H1 (cell line): Measurements from ENCODE around the gene FTCDNL1. TPM values are rescaled to one million over a fixed set of nuclear protein-coding genes. Genes with fewer than 3 reads are reported as not detected.

Experiments
- CTCF ChIA-PET: fragments of 300-600 bp; sonication (Branson Sonifier 250); formaldehyde crosslinking; loops from one replicate; lab custom pipeline; 2021; ENCODE audit not compliant: partially characterized antibody; lab: Charles Lee
- POLR2A ChIA-PET: fragments of 300-600 bp; sonication (Branson Sonifier 250); formaldehyde crosslinking; loops from one replicate; lab custom pipeline; 2021; ENCODE audit warnings: inconsistent platforms; ENCODE audit not compliant: partially characterized antibody; lab: Charles Lee
- DNase-seq, 2 experiments: peaks; one replicate each; pipeline versions ENCODE4 v3.0.0 to v3.0.0-alpha.2; 2010 to 2022; ENCODE audit warnings: low spot score in 2 of 2, low read depth in 1 of 2, mixed read lengths in 1 of 2
- FAIRE-seq: peaks from 2 replicates; lab custom pipeline; 2011; peaks lifted over from hg19 to GRCh38; lab: Jason Lieb, UNC
- H2AFZ ChIP-seq: 2 replicates; pipeline ENCODE4 v1.8.1; 2012; ENCODE audit warnings: low read length, inconsistent platforms
- H2AK5ac ChIP-seq: 2 replicates; pipeline ENCODE4 v1.6.1; 2013; ENCODE audit warnings: low read depth, low read length
- H2BK120ac ChIP-seq: replicated peaks from 2 replicates; pipeline ENCODE3; 2013; ENCODE audit warnings: low read depth, low read length, inconsistent platforms
- H2BK12ac ChIP-seq: 2 replicates; pipeline ENCODE4 v1.6.1; 2013; ENCODE audit warnings: low read depth, low read length
- H2BK15ac ChIP-seq: 2 replicates; pipeline ENCODE4 v1.6.1; 2013; ENCODE audit warnings: low read length
- H2BK20ac ChIP-seq: 2 replicates; pipeline ENCODE4 v1.6.1; 2013; ENCODE audit warnings: low read length
- H2BK5ac ChIP-seq: 2 replicates; pipeline ENCODE4 v1.6.1; 2013; ENCODE audit warnings: low read depth, low read length
- H3K14ac ChIP-seq: 2 replicates; pipeline ENCODE4 v1.6.1; 2013; ENCODE audit warnings: inconsistent platforms; ENCODE audit not compliant: insufficient read length
- H3K18ac ChIP-seq: 2 replicates; pipeline ENCODE4 v1.6.1; 2013; ENCODE audit warnings: low read length; ENCODE audit errors: extremely low read depth
- H3K23ac ChIP-seq: 2 replicates; pipeline ENCODE4 v1.6.1; 2013; ENCODE audit warnings: inconsistent platforms; ENCODE audit not compliant: insufficient read length
- H3K23me2 ChIP-seq: 2 replicates; pipeline ENCODE4 v1.6.1; 2013; ENCODE audit warnings: low read depth, low read length
- H3K27ac ChIP-seq: 2 replicates; pipeline ENCODE4 v1.6.1; 2011; ENCODE audit warnings: low read depth, low read length, inconsistent platforms
- H3K27me3 ChIP-seq, 4 experiments: replicated peaks in 1 of 4; 1 replicate in 1 of 4; 2 replicates in 3 of 4; pipeline versions ENCODE4 v1.6.1 to v1.8.1; 2011 to 2013; ENCODE audit warnings: low read length in 3 of 4, mild to moderate bottlenecking in 3 of 4, inconsistent platforms in 2 of 4, mixed read lengths in 2 of 4, moderate library complexity in 1 of 4; ENCODE audit not compliant: control insufficient read depth in 3 of 4, insufficient read depth in 3 of 4; ENCODE audit errors: extremely low read depth in 1 of 4
- H3K36me3 ChIP-seq, 4 experiments: 2 replicates each; pipeline versions ENCODE4 v1.6.1 to v1.8.1; 2011 to 2013; ENCODE audit warnings: mild to moderate bottlenecking in 4 of 4, low read length in 3 of 4, moderate library complexity in 2 of 4, control low read depth in 1 of 4, inconsistent platforms in 1 of 4; ENCODE audit not compliant: insufficient read depth in 4 of 4, control insufficient read depth in 2 of 4
- H3K4ac ChIP-seq: replicated peaks from 2 replicates; pipeline ENCODE3; 2013; ENCODE audit warnings: low read length, low read depth, mixed read lengths, inconsistent platforms; ENCODE audit not compliant: insufficient read length
- H3K4me1 ChIP-seq, 4 experiments: replicated peaks in 1 of 4; 1 replicate in 1 of 4; 2 replicates in 3 of 4; pipeline versions ENCODE4 v1.6.1 to v1.8.1; 2011 to 2013; ENCODE audit warnings: low read length in 3 of 4, inconsistent platforms in 2 of 4, mixed read lengths in 1 of 4; ENCODE audit not compliant: insufficient read depth in 4 of 4, control insufficient read depth in 3 of 4
- H3K4me2 ChIP-seq, 2 experiments: 2 replicates each; pipeline versions ENCODE4 v1.6.1 to v1.8.1; 2011 to 2013; ENCODE audit warnings: low read depth in 2 of 2, low read length in 2 of 2, control low read depth in 1 of 2, inconsistent platforms in 1 of 2, mild to moderate bottlenecking in 1 of 2; ENCODE audit not compliant: insufficient read depth in 1 of 2
- H3K4me3 ChIP-seq, 4 experiments: fragments of 200-600, 300-600 bp in 1 of 4; sonication (generic), shearing (Covaris generic), sonication (Bioruptor Twin) in 1 of 4; 2 replicates each; pipeline versions ENCODE4 v1.5.1 to v1.8.1; 2011 to 2016; ENCODE audit warnings: low read length in 4 of 4, low read depth in 3 of 4, control low read depth in 2 of 4, inconsistent platforms in 2 of 4, mild to moderate bottlenecking in 2 of 4, mixed read lengths in 1 of 4, moderate library complexity in 1 of 4; ENCODE audit not compliant: insufficient read depth in 2 of 4; ENCODE audit errors: extremely low read depth in 1 of 4
- H3K56ac ChIP-seq: replicated peaks from 2 replicates; pipeline ENCODE3; 2013; ENCODE audit warnings: low read depth, mild to moderate bottlenecking, mixed read lengths, low read length, inconsistent platforms; ENCODE audit not compliant: insufficient read length
- H3K79me1 ChIP-seq: 2 replicates; pipeline ENCODE4 v1.6.1; 2013; ENCODE audit warnings: low read depth, low read length, control low read depth
- H3K79me2 ChIP-seq, 2 experiments: 2 replicates each; pipeline versions ENCODE4 v1.6.1 to v1.8.1; 2012 to 2013; ENCODE audit warnings: low read length in 2 of 2, mild to moderate bottlenecking in 2 of 2, inconsistent platforms in 1 of 2; ENCODE audit not compliant: insufficient read depth in 2 of 2, control insufficient read depth in 1 of 2
- H3K9ac ChIP-seq, 4 experiments: replicated peaks in 1 of 4; 1 replicate in 1 of 4; 2 replicates in 3 of 4; pipeline versions ENCODE4 v1.6.1 to v1.8.1; 2011 to 2013; ENCODE audit warnings: low read depth in 3 of 4, low read length in 3 of 4, control low read depth in 2 of 4, mild to moderate bottlenecking in 2 of 4, moderate library complexity in 2 of 4, inconsistent platforms in 1 of 4; ENCODE audit errors: extremely low read depth in 1 of 4
- H3K9me3 ChIP-seq, 2 experiments: 2 replicates each; pipeline versions ENCODE4 v1.6.1 to v1.8.1; 2012 to 2013; ENCODE audit warnings: mild to moderate bottlenecking in 2 of 2, moderate library complexity in 2 of 2, control low read depth in 1 of 2, inconsistent platforms in 1 of 2, low read depth in 1 of 2, low read length in 1 of 2, mixed read lengths in 1 of 2; ENCODE audit not compliant: insufficient read depth in 2 of 2
- H4K20me1 ChIP-seq, 2 experiments: replicated peaks in 1 of 2; 2 replicates each; pipeline versions ENCODE3 to v1.8.1; 2011 to 2013; ENCODE audit warnings: inconsistent platforms in 2 of 2, low read length in 2 of 2, mild to moderate bottlenecking in 1 of 2; ENCODE audit not compliant: insufficient read depth in 2 of 2, control insufficient read depth in 1 of 2
- H4K5ac ChIP-seq: 2 replicates; pipeline ENCODE4 v1.6.1; 2013; ENCODE audit warnings: low read length, low read depth, mixed read lengths, inconsistent platforms; ENCODE audit not compliant: insufficient read length
- H4K8ac ChIP-seq: 2 replicates; pipeline ENCODE4 v1.8.0; 2013; ENCODE audit warnings: mild to moderate bottlenecking, moderate library complexity, low read length, inconsistent platforms; ENCODE audit not compliant: insufficient read depth; ENCODE audit errors: extremely low read depth
- H4K91ac ChIP-seq: replicated peaks from 2 replicates; pipeline ENCODE3; 2013; ENCODE audit warnings: low read length, mixed read lengths, inconsistent platforms; ENCODE audit not compliant: insufficient read length
- EZH2 ChIP-seq: fragments of 200-600 bp; sonication (generic); IDR thresholded peaks from 2 replicates; pipeline ENCODE4 v1.7.1; 2012; ENCODE audit warnings: low read depth, mild to moderate bottlenecking, moderate library complexity, low read length, inconsistent platforms; ENCODE audit not compliant: severe bottlenecking
- FOSL1 ChIP-seq: IDR thresholded peaks from 2 replicates; pipeline ENCODE4 v1.6.1; 2011; ENCODE audit warnings: mild to moderate bottlenecking, low read depth, low read length, moderate library complexity; ENCODE audit not compliant: insufficient read depth
- JUND ChIP-seq: IDR thresholded peaks from 2 replicates; pipeline ENCODE4 v1.6.1; 2011; ENCODE audit warnings: mild to moderate bottlenecking, improper control_type of control experiment, low read length
- KDM1A ChIP-seq: fragments of 200-600, 300-600 bp; sonication (generic); IDR thresholded peaks from 2 replicates; pipeline ENCODE4 v1.7.1; 2016; ENCODE audit warnings: mild to moderate bottlenecking, low read length, borderline replicate concordance
- MAFK ChIP-seq: IDR thresholded peaks from 2 replicates; pipeline ENCODE4 v1.6.1; 2012; ENCODE audit warnings: low read depth, mild to moderate bottlenecking, improper control_type of control experiment, low read length
- RBBP5 ChIP-seq: IDR thresholded peaks from 2 replicates; pipeline ENCODE4 v1.7.1; 2012; ENCODE audit warnings: low read depth, mild to moderate bottlenecking, inconsistent platforms, low read length, moderate library complexity, borderline replicate concordance
- TCF12 ChIP-seq: IDR thresholded peaks from 2 replicates; pipeline ENCODE4 v1.6.1; 2011; ENCODE audit warnings: low read depth, mild to moderate bottlenecking, low read length
- TEAD4 ChIP-seq: IDR thresholded peaks from 2 replicates; pipeline ENCODE4 v1.6.1; 2012; ENCODE audit warnings: low read depth, low read length, inconsistent platforms, mixed read lengths
- WGBS, 2 experiments: shearing (Covaris generic) in 1 of 2; methylation state at CpG; one replicate each; pipeline versions ENCODE4 v1.1.6 to v1.1.7; 2013 to 2015; ENCODE audit warnings: low lambda C conversion rate in 2 of 2, mixed read lengths in 2 of 2, inconsistent platforms in 1 of 2, low coverage in 1 of 2, missing lambda C conversion rate in 1 of 2; ENCODE audit not compliant: insufficient replicate concordance in 2 of 2, insufficient coverage in 1 of 2, insufficient read length in 1 of 2; ENCODE audit errors: extremely low coverage in 1 of 2, missing lambda C conversion rate in 1 of 2; 5-methylcytosine and 5-hydroxymethylcytosine counted together
- polyA plus RNA-seq, 7 experiments: library from polyadenylated mRNA; depleted of rRNA in 3 of 7; stranded (reverse) in 5 of 7; unstranded in 2 of 7; fragments of >200 nt in 5 of 7; fragments of 200-250 nt in 2 of 7; gene quantifications; 1 replicate in 5 of 7; 2 replicates in 1 of 7; 4 replicates in 1 of 7; pipeline versions ENCODE4 v1.2.1 to v1.2.3, GENCODE V29; 2011 to 2013; ENCODE audit warnings: missing spikeins in 2 of 7, mixed read lengths in 2 of 7
- total RNA-seq: library from RNA; stranded (reverse); fragmentation: NEBNext Ultra II Directional; extraction: Animal tissue kit (Norgen Biotek cat#: 25700); gene quantifications from 2 replicates; pipeline ENCODE4 v1.2.1, GENCODE V29; 2021
- TF ChIP-seq, protein P1 (sequence below): IDR thresholded peaks from 2 replicates; pipeline ENCODE4 v1.6.1; 2012; ENCODE audit warnings: low read length, inconsistent platforms
- TF ChIP-seq, protein P2 (sequence below): IDR thresholded peaks from 2 replicates; pipeline ENCODE4 v1.6.1; 2011; ENCODE audit warnings: low read length, improper control_type of control experiment
- TF ChIP-seq, protein P3 (sequence below): IDR thresholded peaks from 2 replicates; pipeline ENCODE4 v1.6.1; 2011; ENCODE audit warnings: low read depth, mild to moderate bottlenecking, low read length; ENCODE audit not compliant: insufficient read depth

The FTCDNL1 gene
- total and polyA plus RNA-seq, 2 of the 8 experiments (the other 6 are each of a cell fraction or from before 2014, with no cell fraction given), result 0.41 to 0.97 TPM

DNA sequence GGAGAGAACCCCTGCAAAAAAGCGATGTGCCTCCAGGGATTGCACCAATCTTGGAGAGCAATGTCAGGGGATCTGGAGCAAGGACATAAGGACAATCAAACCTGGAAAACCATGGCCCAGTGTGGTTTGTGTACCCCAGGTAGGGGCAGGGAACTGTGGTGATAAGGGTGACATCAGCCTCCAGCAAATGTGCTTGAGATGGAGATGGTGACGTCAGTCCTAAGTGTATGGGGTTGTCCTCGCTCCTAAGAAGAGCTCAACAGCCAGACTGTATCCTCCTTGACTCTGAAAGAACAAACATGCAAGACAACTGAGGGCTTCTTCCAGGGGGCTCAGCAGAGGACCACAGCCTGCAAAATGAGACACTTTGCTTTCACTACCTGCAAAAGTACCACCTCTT is 71.4 kb downstream of the FTCDNL1 start:
- DNase-seq, result no peak
- TF ChIP-seq RBBP5 (no peak), MAFK (no peak), TCF12 (no peak), TEAD4 (no peak), FOSL1 (no peak), EZH2 (no peak), JUND (no peak), KDM1A (no peak)
- TF ChIP-seq, protein P1, sequence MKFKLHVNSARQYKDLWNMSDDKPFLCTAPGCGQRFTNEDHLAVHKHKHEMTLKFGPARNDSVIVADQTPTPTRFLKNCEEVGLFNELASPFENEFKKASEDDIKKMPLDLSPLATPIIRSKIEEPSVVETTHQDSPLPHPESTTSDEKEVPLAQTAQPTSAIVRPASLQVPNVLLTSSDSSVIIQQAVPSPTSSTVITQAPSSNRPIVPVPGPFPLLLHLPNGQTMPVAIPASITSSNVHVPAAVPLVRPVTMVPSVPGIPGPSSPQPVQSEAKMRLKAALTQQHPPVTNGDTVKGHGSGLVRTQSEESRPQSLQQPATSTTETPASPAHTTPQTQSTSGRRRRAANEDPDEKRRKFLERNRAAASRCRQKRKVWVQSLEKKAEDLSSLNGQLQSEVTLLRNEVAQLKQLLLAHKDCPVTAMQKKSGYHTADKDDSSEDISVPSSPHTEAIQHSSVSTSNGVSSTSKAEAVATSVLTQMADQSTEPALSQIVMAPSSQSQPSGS, result no peak
- TF ChIP-seq, protein P2, sequence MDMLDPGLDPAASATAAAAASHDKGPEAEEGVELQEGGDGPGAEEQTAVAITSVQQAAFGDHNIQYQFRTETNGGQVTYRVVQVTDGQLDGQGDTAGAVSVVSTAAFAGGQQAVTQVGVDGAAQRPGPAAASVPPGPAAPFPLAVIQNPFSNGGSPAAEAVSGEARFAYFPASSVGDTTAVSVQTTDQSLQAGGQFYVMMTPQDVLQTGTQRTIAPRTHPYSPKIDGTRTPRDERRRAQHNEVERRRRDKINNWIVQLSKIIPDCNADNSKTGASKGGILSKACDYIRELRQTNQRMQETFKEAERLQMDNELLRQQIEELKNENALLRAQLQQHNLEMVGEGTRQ, result no peak
- TF ChIP-seq, protein P3, sequence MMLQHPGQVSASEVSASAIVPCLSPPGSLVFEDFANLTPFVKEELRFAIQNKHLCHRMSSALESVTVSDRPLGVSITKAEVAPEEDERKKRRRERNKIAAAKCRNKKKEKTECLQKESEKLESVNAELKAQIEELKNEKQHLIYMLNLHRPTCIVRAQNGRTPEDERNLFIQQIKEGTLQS, result no peak

More for the DNA sequence above, 71.4 kb downstream of the FTCDNL1 start:
- Histone ChIP-seq H2AK5ac (no peak overlapping the region), H3K56ac (no peak overlapping the region), H3K18ac (no peak overlapping the region), H3K36me3 (no peaks in the 10 kb centered on the region), H3K27ac (no peak overlapping the region), H2BK15ac (no peak overlapping the region), H2BK120ac (no peak overlapping the region), H3K4ac (no peak overlapping the region), H4K91ac (no peak overlapping the region), H3K4me2 (no peak overlapping the region), H2BK5ac (no peak overlapping the region), H3K79me2 (no peaks in the 10 kb centered on the region), H3K79me1 (no peaks in the 10 kb centered on the region), H4K5ac (no peak overlapping the region), H4K8ac (no peak overlapping the region), H3K9me3 (peaks cover 0 to 3% of the 10 kb centered on the region in 2 experiments; a peak in 2 of 4 replicates), H3K4me1 (no peaks in the 10 kb centered on the region), H3K9ac (no peak overlapping the region), H3K23ac (no peak overlapping the region), H3K27me3 (no peaks in the 10 kb centered on the region), H3K4me3 (no peak overlapping the region), H3K14ac (no peak overlapping the region), H2BK12ac (no peak overlapping the region), H2AFZ (no peak overlapping the region), H3K23me2 (no peaks in the 10 kb centered on the region), H4K20me1 (no peaks in the 10 kb centered on the region), H2BK20ac (no peak overlapping the region)
- 88% methylated on average over 3 of the region's 3 CpGs; no CpG with 5 or more reads in 1 of the 2 experiments for WGBS, 2 experiments
- FAIRE-seq, result no peak
- ChIA-PET POLR2A (no interaction called here), CTCF (interaction anchor here (1.3 to 1.4 kb wide), 2 partner anchors 14 to 82 kb away, joined by 3 to 5 read pairs; no protein-coding TSS in a partner anchor)
